ENCODE measurements around the gene SDHA.
"Not testable (repeated sequence)": the region's sequence is repeated elsewhere in the genome, so short reads cannot be mapped to it uniquely, and the experiment has no call there.

Gene SDHA

DNA sequence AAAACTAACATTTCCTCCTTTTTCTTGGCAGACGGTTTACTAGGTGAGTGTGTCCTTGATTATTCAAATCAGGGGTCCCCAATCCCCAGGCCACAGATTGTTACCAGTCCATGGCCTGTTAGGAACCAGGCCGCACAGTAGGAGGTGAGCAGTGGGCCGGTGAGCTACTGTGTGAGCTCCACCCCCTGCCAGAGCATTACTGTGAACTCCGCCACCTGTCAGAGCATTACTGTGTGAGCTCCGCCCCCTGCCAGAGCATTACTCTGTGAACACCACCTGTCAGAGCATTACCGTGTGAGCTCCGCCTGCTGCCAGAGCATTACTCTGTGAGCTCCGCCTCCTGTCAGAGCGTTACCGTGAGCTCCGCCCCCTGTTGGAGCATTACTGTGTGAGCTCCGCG lies 39.0 kb downstream of the SDHA start:
- in situ Hi-C loops (cut with HindIII; ENCODE audit: low sequenced_read_pairs) = no loop called here
- DNase-seq (ENCODE audit: low read depth, low spot score) = no peak
- H3K4me3 ChIP-seq (ENCODE audit: low read depth, low read length) = no peak overlapping the region
- TF ChIP-seq, protein P1, sequence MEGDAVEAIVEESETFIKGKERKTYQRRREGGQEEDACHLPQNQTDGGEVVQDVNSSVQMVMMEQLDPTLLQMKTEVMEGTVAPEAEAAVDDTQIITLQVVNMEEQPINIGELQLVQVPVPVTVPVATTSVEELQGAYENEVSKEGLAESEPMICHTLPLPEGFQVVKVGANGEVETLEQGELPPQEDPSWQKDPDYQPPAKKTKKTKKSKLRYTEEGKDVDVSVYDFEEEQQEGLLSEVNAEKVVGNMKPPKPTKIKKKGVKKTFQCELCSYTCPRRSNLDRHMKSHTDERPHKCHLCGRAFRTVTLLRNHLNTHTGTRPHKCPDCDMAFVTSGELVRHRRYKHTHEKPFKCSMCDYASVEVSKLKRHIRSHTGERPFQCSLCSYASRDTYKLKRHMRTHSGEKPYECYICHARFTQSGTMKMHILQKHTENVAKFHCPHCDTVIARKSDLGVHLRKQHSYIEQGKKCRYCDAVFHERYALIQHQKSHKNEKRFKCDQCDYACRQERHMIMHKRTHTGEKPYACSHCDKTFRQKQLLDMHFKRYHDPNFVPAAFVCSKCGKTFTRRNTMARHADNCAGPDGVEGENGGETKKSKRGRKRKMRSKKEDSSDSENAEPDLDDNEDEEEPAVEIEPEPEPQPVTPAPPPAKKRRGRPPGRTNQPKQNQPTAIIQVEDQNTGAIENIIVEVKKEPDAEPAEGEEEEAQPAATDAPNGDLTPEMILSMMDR (IDR thresholded peaks at IDR 0.05; ENCODE audit: low read depth, low read length) = no peak

DNA sequence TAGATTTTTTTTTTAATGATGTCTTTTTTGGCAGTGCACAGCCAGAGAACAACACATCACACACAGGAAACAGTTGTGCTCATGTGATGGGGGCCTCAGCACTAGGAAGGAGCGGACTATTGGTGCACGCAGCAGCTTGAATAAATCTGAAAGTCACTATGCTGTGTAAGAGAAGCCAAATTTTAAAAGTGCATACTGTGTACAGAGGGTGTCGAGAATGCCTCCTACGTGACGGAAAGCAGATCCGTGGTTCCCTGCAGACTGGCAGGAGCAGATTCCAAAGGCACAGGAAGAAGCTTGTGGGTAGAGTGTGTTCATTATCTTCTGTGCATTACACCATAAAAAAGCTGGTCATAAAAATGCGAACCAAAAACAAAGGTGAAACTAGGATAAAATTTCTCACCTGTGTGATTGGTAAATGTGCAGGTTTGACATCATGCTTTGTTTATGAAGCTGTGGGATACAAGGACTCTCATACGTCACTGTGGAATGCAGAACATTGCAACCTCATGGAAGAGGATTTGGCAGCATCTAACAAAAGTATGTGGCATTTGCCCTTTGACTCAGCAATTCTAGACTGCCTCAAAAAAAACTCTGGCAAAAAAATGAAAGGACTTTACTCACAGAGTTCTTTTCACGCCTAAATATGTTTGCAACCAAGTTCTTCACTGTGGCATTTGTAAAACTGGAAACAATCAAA lies 45.3 kb downstream of the SDHA start:
- peak; percentile 95 for DNase-seq (ENCODE audit: low read depth, low spot score)
- in situ Hi-C loops (cut with HindIII; ENCODE audit: low sequenced_read_pairs); H3K4me3 ChIP-seq (ENCODE audit: low read depth, low read length): not testable (repeated sequence)

DNA sequence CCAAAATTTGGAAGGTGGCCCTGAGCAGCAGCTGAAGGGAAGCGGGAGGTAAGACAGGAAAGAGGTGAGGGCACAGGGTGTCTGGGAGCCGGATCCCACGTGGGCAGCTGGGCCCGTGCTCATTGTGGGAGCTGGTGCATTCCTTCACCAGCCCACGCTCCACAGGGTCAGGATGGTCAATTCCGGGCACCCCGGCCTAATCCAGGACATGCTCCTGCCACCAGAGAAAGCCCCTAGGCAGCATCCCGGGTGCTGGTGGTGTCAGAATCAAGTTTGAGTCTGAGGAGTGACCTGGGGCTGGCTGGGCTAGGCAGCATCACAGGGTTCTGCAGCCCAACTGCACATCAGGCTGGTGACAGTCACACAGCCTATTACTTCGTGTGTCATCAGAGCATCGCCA lies 46.2 kb downstream of the SDHA start:
- DNase-seq (ENCODE audit: low read depth, low spot score) = no peak
- H3K4me3 ChIP-seq (ENCODE audit: low read depth, low read length) = no peak overlapping the region
- in situ Hi-C loops (cut with HindIII; ENCODE audit: low sequenced_read_pairs) = no loop called here
- TF ChIP-seq, protein P1 (IDR thresholded peaks at IDR 0.05; ENCODE audit: low read depth, low read length) = no peak

DNA sequence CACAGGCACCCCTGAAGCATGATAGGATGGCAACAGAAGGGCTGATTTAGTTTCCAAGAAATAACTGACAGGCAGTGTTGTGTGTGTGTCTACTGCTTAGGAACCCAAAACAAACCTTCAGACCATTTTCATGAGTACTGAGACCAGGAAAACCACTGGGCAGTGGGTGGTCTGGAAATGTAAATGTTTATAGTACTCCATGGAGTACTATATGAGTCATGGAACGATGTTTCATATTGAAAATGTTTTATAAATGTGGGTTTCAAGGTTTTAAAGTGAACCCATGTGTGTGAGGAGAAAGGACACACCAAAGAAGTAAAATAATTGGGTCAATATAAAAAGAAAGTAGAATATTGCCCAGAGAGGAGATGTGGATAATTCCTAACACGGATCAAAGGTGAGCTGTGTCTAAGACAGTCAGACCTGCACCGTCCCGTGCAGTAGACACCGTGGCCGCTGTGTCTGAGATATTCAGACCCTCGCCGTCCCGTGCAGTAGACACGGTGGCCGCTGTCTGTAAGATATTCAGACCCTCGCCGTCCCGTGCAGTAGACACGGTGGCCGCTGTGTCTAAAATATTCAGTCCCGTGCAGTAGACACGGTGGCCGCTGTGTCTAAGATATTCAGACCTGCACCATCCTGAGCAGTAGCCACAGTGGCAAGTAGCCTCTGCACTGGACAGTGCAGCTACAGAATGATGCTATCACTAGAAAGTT lies 48.3 kb downstream of the SDHA start:
- in situ Hi-C loops (cut with HindIII; ENCODE audit: low sequenced_read_pairs); H3K4me3 ChIP-seq (ENCODE audit: low read depth, low read length): not testable (repeated sequence)
- peak; percentile 79 for DNase-seq (ENCODE audit: low read depth, low spot score)

DNA sequence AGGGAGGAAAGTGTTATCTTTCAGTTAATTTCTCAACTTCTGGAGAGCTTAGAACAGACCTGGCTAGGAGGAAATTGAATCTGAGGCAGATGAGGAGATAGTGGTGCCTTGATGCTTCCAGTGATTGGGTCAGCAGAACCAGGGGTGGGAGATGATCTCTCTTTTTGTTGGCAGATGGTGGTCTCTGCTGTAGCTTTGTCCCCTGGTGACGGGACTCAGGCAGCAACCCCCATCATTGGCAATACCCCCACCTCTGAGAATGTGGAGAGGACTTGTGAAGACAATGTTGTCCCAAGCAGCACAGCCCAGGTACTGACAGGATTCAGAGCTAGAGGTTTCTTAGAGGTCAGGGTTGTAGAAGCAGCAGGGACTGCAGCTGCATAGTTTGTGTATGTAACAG lies 49.6 kb downstream of the SDHA start:
- no peak overlapping the region for H3K4me3 ChIP-seq (ENCODE audit: low read depth, low read length)
- no peak for DNase-seq (ENCODE audit: low read depth, low spot score)
- in situ Hi-C loops (cut with HindIII; ENCODE audit: low sequenced_read_pairs) = no loop called here
- TF ChIP-seq, protein P1 (IDR thresholded peaks at IDR 0.05; ENCODE audit: low read depth, low read length) = no peak

DNA sequence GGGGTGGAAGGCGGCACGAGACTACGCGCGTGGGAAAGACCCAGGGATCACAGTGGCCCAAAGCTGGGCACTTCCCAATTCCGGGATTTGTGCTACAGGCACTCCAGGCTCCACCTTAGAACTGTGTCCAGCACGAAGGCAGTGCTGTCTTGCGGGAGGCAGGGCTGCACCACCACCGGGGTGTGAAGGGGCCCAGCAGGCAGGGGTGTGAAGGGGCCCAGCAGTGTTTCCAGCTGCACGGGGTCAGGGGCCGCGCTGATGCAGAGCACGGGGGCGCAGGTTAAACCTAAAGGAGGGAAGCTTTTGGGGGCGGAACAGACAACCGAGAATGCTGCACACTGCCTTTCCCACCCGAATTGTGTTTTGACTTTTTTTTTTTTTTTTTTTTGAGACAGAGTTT lies 52.2 kb downstream of the SDHA start:
- no peak for DNase-seq (ENCODE audit: low read depth, low spot score)
- no peak overlapping the region for H3K4me3 ChIP-seq (ENCODE audit: low read depth, low read length)
- in situ Hi-C loops (cut with HindIII; ENCODE audit: low sequenced_read_pairs) = no loop called here
- TF ChIP-seq, protein P1 (IDR thresholded peaks at IDR 0.05; ENCODE audit: low read depth, low read length) = no peak

DNA sequence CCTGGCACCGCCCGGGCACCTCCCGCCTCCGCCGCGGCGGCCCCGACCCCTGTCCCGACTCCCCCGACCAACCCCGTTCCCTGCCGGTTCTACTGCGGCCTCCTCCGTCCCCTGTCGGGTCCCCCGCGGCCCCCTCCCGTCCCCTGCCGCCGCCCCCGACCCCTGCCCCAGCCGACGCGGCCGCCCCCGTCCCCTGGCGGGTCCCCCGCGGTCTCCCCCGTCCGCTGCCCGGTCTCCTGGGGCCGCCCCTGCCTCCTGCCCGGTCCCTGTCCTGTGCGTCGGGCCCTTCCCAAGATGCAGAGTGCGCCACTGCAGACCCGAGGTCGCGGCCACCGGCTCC lies 53.7 kb downstream of the SDHA start:
- in situ Hi-C loops (cut with HindIII; ENCODE audit: low sequenced_read_pairs) = not testable (repeated sequence)

DNA sequence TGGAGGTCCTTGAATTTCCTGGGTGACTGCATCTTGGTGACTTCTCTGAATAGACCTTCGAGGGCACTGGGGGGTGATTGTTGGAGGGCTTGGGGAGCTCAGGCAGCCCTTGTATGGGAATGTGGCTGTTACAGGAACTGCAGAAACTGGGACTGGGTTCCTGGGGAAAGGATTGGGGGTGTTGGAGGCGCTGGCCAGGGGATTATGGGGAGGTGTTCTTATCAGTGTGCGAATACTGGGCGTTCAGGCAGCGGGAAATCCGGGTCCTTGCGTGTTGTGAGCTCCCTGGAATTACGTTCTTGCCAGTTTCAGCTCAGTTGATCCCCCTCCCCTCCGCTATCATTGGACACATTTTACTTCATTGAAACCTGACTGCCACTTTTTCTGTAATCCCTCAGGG lies 55.0 kb downstream of the SDHA start:
- H3K4me3 ChIP-seq (ENCODE audit: low read depth, low read length); DNase-seq (ENCODE audit: low read depth, low spot score); in situ Hi-C loops (cut with HindIII; ENCODE audit: low sequenced_read_pairs): not testable (repeated sequence)

More for the DNA sequence above, 53.7 kb downstream of the SDHA start:
- peak overlapping the region; percentile 55 for H3K4me3 ChIP-seq (ENCODE audit: low read depth, low read length)
- not testable (repeated sequence) for DNase-seq (ENCODE audit: low read depth, low spot score)

DNA sequence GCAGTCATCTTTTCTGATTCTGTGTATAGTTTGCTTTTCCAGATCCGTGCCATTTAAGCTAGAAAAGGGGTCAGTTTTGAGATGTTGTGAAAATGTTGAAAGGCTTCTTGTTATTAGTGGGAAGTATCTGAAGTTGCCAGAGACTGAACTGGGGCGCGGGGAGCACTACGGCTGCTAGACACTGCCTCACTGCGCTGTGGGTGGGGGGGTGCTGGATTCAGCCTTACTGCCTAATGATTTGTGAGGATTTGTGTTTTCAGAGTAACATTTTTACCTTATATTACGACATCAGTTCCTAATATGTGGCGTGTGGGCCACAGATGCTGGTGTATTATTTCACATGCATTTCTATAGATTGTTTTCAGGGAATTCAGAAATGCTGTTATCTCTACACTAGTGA lies 55.4 kb downstream of the SDHA start:
- in situ Hi-C loops (cut with HindIII; ENCODE audit: low sequenced_read_pairs); H3K4me3 ChIP-seq (ENCODE audit: low read depth, low read length): not testable (repeated sequence)

DNA sequence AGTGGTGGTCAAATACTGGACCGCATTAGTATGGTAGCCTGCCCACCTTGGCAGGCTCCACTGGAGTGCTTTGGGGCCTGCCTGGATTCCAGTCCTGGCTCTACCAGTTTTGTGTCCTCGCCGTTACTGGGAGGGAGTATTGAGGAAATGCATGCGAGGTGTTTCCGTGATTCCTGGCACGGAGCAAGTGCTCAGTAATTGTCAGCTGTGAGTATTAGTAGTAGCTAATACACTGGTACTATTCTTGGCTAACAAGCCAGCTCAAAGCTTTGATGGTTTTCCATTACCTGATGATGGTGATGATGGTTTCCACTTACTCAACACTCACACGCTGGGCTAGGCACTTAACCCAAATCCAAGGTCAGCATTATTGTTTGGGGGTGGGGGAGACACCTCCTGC lies 56.2 kb downstream of the SDHA start:
- DNase-seq (ENCODE audit: low read depth, low spot score); in situ Hi-C loops (cut with HindIII; ENCODE audit: low sequenced_read_pairs); H3K4me3 ChIP-seq (ENCODE audit: low read depth, low read length): not testable (repeated sequence)

More for the DNA sequence above, 55.4 kb downstream of the SDHA start:
- not testable (repeated sequence) for DNase-seq (ENCODE audit: low read depth, low spot score)

Data from astrocyte of the spinal cord (primary cell).